Stimulated activated CD8-positive, alpha-beta memory T cell treated with anti-CD3 and anti-CD28 coated beads, Interleukin-12 subunit alpha, Interleukin-12 subunit beta, amount 100 ng/mL, for 1 hour (primary cell): Measurements from ENCODE around the gene ASIC5.
"Not testable (repeated sequence)": the region's sequence is repeated elsewhere in the genome, so short reads cannot be mapped to it uniquely, and the experiment has no call there.

Experiments used
- DNase-seq: peaks from one replicate; pipeline ENCODE4 v3.0.0-alpha.2; 2020; ENCODE audit warnings: low read depth

ASIC5 gene

GRCh38 chr4:155866177-155866576, at the start of gene ASIC5:
TSS of gene ASIC5 (minus strand) at chr4:155866277. CDS start at chr4:155866226, 51 bp downstream.
- no peak for DNase-seq

- no peak for DNase-seq
Measured at GRCh38 chr4:155914782-155915181, 48.7 kb upstream of the ASIC5 start.

- DNase-seq = no peak
Measured at GRCh38 chr4:155911905-155912304, 45.8 kb upstream of the ASIC5 start.

- no peak for DNase-seq
Measured at GRCh38 chr4:155909615-155910226, 43.6 kb upstream of the ASIC5 start.

- no peak for DNase-seq
Measured at GRCh38 chr4:155908187-155909139, 42.4 kb upstream of the ASIC5 start.

GRCh38 chr4:155907556-155907955, 41.5 kb upstream of the ASIC5 start:
- DNase-seq = no peak

GRCh38 chr4:155906554-155907247, 40.6 kb upstream of the ASIC5 start:
- no peak for DNase-seq

- no peak for DNase-seq
Measured at GRCh38 chr4:155904331-155904730, 38.3 kb upstream of the ASIC5 start.

- no peak for DNase-seq
Measured at GRCh38 chr4:155903453-155903852, 37.4 kb upstream of the ASIC5 start, which contains the start of gene TDO2. TSS of gene TDO2 (plus strand) at chr4:155903696. CDS start at chr4:155903759, 63 bp downstream.

GRCh38 chr4:155901013-155901412, 34.9 kb upstream of the ASIC5 start:
- no peak for DNase-seq

GRCh38 chr4:155900381-155900780, 34.3 kb upstream of the ASIC5 start:
- no peak for DNase-seq

- no peak for DNase-seq
Measured at GRCh38 chr4:155899891-155900290, 33.8 kb upstream of the ASIC5 start.

GRCh38 chr4:155898371-155898770, 32.3 kb upstream of the ASIC5 start:
- not testable (repeated sequence) for DNase-seq

GRCh38 chr4:155891058-155891457, 25.0 kb upstream of the ASIC5 start:
- DNase-seq = no peak

- DNase-seq = no peak
Measured at GRCh38 chr4:155889946-155890345, 23.9 kb upstream of the ASIC5 start.

- DNase-seq = no peak
Measured at GRCh38 chr4:155889031-155889793, 23.1 kb upstream of the ASIC5 start.

- DNase-seq = no peak
Measured at GRCh38 chr4:155887847-155888570, 21.9 kb upstream of the ASIC5 start.

GRCh38 chr4:155887045-155887444, 21.0 kb upstream of the ASIC5 start:
- no peak for DNase-seq

- DNase-seq = no peak
Measured at GRCh38 chr4:155885666-155886065, 19.6 kb upstream of the ASIC5 start.

GRCh38 chr4:155883895-155884294, 17.8 kb upstream of the ASIC5 start:
- DNase-seq = no peak

- DNase-seq = no peak
Measured at GRCh38 chr4:155881555-155881954, 15.5 kb upstream of the ASIC5 start.
